Tibial nerve (tissue), 4 donors: ENCODE data around the gene C18orf32.

Source experiments
- EP300 ChIP-seq, 2 donors: sonication (generic); formaldehyde crosslinking; IDR thresholded peaks; one replicate each; pipeline ENCODE4 v1.6.1; 2017; ENCODE audit warnings: antibody characterized with exemption in 2 of 2, mild to moderate bottlenecking in 1 of 2
- POLR2A ChIP-seq, 2 donors: fragments of 450-650 bp; IDR thresholded peaks; one replicate each; pipeline ENCODE4 v1.6.1; 2017; ENCODE audit warnings: antibody characterized with exemption in 2 of 2, mild to moderate bottlenecking in 2 of 2, moderate library complexity in 2 of 2
- TF ChIP-seq, protein P1 (sequence below), 5 experiments: fragments of 200-600 bp in 3 of 5; fragments of 450-650 bp in 2 of 5; sonication (generic) in 3 of 5; IDR thresholded peaks; one replicate each; pipeline ENCODE4 v1.5.1; 2016 to 2019; ENCODE audit warnings: antibody characterized with exemption in 5 of 5, mild to moderate bottlenecking in 3 of 5, moderate library complexity in 2 of 5

DNA sequence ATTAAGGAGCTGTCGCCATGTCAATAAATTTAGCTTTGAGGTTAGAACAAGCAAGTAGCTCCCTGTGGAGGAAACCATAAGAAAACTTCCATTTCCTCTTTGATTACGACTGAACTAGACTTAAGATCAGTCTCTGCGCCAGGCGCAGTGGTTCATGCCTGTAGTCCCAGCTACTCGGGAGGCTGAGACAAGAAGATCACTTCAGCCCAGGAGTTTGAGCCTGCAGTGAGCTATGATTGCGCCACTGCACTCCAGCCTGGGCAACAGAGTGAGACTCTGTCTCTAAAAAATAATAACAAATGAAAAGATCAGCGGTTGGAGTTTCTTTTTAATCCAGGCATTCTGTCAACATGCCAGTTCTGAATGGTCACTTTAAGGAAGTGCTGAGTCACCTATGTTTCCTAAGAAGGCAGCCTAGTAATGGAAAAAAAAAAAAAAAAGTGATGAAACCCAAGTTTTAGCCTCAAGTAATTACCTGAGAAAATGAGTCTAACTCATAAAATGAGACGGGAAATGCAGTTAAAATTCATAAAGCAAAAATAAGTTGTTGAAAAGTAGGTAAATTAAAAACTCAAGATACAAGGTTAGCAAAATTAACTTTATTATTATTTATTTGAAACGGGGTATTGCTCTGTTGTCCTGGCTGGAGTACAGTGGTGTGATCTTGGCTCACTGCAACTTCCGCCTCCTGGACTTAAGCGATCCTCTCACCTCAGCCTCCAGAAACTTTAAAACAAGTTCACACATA, 10.2 kb downstream of the C18orf32 start:
- no peak for TF ChIP-seq POLR2A (IDR thresholded peaks at IDR 0.05)
- TF ChIP-seq, protein P1, sequence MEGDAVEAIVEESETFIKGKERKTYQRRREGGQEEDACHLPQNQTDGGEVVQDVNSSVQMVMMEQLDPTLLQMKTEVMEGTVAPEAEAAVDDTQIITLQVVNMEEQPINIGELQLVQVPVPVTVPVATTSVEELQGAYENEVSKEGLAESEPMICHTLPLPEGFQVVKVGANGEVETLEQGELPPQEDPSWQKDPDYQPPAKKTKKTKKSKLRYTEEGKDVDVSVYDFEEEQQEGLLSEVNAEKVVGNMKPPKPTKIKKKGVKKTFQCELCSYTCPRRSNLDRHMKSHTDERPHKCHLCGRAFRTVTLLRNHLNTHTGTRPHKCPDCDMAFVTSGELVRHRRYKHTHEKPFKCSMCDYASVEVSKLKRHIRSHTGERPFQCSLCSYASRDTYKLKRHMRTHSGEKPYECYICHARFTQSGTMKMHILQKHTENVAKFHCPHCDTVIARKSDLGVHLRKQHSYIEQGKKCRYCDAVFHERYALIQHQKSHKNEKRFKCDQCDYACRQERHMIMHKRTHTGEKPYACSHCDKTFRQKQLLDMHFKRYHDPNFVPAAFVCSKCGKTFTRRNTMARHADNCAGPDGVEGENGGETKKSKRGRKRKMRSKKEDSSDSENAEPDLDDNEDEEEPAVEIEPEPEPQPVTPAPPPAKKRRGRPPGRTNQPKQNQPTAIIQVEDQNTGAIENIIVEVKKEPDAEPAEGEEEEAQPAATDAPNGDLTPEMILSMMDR (IDR thresholded peaks at IDR 0.05), result no peak
- peak in 1 of 2 donors; percentile 24 for TF ChIP-seq EP300 (IDR thresholded peaks at IDR 0.05)
